CD4-positive, alpha-beta T cell treated with Interleukin-15 for 4 hours (primary cell): ENCODE measurements around the gene NKTR.

Source experiments
- DNase-seq: peaks from one replicate; pipeline ENCODE4 v3.0.0-alpha.2; 2020; ENCODE audit warnings: low spot score

The NKTR gene

DNA sequence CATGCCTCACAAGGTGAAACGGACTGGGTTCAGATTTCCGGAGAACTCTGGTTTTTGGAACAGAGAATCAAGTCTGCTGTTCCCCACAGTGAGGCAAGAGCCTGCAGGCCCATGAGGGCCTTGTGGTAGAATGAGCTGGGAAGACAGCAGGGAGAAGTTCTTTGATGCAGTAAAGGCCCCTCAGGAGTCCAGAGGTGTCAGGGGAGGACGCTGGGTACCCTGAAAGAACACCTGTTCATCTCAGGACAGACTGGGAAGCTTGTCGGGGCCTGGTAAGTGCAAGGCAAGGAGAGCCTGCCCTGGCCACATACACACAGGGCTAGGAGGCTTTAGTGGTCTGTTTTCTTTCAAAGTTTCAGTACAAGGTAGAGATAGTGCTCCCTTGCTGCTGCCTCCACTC, 49.3 kb downstream of the NKTR start:
- no peak for DNase-seq

- no peak for DNase-seq
These were observed 51.0 kb downstream of the NKTR start for GRCh38 chr3:42651248-42652091.

GRCh38 chr3:42652251-42652610, 51.7 kb downstream of the NKTR start:
- DNase-seq, result no peak

DNA sequence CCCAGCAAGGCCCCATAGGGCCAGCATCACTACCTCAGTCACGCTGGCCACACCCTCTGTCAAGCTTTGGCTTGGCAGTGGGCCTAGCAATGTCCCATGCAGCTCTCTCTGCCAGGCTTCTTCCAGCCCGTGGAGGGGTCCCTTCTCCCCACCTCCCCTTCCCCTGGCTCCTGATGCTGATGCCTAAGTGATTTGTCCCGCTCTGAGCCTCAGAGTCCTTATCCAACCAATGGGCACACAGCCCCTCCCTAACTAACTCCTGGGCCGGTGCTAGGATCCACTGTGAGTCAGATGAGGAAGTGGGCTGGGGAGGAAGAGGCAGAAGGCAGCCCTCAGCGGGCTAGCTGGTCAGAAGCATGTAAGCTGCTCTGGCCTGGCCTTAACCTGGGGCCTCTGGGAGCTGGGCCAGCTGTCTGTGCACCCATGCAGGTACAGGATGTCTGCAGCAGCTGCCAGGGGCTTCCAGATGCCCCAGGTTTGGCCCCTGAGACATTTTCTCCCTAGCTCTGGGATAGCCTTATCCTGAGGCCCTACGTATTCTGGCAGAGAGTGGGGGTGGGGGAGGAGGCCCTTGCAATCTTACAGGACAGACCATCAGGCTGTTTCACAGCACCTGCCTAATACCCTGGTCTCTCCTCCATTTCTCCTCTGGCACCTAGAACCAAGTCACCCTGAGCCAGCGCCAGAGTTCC, 52.3 kb downstream of the NKTR start:
- DNase-seq, result no peak

- no peak for DNase-seq
These were observed 52.7 kb downstream of the NKTR start for GRCh38 chr3:42653303-42653559.

- no peak for DNase-seq
These were observed 53.3 kb downstream of the NKTR start, which contains the start of gene ZBTB47 for GRCh38 chr3:42653560-42654330. TSS of gene ZBTB47 (plus strand) at chr3:42653697. CDS start at chr3:42658356, 4,659 bp downstream.

- no peak for DNase-seq
These were observed 54.1 kb downstream of the NKTR start for GRCh38 chr3:42654331-42655201.

DNA sequence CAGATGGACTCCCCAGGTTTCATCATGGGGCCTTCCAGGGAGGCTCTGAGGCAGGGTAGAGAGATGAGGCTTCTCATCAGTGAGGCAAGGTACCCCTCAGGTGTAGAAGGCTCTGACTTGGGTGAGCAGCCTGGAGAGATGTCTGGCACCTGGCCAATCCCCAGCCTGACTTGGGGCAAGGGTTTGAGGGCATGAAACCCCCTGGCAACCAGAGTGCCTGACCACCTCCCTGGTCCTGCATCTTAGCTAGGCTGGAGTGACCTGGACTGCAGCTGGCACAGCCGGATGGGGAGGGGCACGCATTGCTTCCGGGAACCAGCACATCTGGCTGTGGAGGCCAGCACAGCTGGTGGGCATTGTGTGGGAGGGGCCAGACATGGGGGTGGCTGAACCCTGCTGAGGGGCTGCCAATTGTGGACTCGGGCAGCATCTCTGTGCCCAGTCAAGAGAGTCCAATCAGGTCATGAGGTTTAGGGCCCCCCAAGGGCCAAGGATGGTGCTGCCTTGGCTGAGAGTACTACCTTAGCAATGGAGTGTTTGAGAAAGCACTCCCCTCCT, 54.9 kb downstream of the NKTR start:
- no peak for DNase-seq

DNA sequence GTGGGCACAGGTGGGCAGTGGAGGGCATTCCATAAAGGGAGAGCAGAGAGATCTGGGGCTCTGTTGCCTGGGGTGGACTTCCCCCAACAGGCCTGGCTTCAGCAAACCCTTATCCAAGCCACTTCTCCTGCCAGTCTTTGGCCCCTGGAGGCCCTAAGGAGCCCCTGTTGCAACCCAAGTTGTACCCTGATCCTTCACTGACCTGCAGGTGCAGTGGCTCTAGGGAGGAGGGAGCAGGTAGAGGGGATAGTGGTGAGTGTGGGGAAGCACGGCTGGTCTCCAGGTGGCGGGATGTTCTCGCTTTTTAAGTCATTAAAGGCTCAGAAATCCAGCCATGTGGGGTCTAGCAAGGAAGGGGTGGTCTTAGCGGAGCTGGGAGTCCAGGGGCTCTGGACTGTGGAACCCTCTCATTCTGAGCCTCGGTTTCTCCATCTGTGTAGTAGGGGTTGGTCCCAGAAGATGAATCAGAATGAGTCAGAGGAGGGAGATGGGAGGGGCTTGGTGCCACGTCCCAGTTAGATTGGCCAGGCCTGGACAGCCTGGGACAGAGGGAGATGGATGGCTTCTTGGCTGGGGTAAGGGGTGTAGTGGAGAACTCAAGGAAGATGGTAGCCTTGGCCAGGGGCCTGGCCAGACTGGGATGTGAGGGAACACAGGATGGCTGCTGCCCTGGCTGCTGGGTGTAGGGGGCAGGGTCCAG, 55.6 kb downstream of the NKTR start:
- DNase-seq, result no peak

DNA sequence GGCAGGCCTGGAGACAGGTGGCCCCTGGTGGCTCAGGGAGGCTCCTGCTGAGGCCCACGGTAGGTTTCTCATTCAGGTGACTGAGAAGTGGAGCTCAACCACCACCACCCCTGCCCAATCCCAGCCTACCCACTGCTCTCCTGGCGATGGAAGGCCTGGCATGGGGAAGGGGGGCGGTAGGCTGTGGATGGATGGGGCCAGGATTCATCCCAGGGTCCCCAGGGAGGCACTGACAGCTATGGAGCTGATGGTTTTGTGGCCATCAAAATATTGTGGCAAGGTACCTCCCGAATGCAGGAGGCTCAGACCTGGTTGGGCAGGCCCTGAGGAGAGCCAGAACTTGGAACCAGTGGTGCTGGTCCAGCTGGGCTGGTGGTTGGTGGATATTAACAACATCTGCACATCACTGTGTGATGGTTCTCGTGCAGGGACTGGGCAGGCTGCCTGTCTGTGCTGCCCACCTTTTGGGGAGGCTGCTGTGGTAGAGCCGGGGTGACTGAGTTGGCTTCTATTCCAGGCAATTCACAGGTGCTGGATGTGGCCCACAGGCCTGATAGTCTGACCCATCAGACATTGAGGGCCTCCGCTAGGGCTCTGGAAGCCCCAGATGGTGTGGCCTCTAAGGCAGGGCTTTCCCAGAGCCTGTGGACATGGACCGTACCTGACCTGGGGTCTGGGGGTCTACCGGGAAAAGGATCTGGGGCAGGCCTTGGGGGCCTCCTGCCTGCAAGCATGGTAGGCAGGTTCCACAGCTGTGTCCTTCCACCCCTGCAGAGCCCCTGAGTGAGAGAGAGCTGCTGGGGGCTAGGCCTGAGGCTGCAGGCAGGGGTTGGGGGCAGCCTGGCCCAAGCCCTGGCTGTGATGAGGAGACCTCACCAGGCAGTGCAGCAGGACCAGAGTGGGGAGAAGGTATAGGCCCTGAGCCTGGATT, 56.5 kb downstream of the NKTR start:
- no peak for DNase-seq

DNA sequence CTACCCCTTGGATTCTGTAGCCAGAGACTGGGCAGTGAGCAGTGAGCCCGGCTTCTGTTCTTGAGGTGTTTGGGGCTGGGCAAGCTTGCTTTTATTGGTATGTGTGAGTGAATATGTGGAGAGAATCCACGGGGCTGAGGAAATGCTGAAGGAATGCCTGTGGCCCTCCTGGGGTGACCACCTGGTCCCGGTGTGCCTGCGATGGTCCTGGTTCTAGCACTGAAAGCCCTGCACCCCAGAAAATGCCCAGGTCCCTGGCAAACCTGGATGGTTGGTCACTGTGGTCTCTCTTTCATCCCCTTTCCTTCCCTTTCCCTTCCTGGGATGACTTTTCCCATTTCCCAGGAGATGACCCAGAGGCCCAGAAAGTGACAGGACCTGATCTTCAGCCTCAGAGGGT, 57.2 kb downstream of the NKTR start:
- no peak for DNase-seq

DNA sequence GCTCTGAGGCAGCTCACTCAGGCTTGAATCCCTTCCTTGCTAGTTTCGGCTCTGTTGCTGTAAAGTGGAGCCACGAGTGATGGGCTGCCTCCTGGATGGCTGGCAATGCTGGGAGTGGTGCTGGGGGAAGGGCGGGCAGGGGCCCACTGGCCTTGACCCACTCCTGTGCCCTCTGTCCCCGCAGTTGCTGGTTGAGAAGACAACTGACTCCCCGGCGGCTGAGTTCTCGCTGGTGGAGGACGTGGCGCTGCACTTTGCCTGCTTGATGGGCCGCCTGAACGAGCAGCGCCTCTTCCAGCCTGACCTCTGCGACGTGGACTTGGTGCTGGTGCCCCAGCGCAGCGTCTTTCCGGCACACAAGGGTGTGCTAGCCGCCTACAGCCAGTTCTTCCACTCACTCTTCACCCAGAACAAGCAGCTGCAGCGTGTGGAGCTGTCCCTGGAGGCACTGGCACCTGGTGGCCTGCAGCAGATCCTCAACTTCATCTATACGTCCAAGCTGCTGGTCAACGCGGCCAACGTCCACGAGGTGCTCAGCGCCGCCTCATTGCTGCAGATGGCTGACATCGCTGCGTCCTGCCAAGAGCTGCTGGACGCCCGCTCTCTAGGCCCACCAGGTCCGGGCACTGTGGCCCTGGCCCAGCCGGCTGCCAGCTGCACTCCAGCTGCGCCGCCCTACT, 57.7 kb downstream of the NKTR start:
- no peak for DNase-seq

DNA sequence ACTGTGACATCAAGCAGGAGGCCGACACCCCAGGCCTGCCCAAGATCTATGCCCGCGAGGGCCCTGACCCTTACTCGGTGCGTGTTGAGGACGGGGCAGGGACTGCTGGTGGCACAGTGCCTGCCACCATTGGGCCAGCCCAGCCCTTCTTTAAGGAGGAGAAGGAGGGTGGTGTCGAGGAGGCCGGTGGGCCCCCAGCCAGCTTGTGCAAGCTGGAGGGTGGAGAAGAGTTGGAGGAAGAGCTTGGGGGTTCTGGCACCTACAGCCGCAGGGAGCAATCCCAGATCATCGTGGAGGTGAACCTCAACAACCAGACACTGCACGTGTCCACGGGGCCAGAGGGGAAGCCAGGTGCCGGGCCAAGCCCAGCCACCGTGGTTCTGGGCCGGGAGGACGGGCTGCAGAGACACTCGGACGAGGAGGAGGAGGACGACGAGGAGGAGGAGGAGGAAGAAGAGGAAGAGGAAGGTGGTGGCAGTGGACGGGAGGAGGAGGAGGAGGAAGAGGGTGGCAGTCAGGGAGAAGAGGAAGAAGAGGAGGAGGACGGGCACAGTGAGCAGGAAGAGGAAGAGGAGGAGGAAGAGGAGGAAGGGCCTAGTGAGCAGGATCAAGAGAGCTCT, 58.4 kb downstream of the NKTR start:
- no peak for DNase-seq

- no peak for DNase-seq
These were observed 59.1 kb downstream of the NKTR start for GRCh38 chr3:42659451-42660130.

- DNase-seq, result no peak
These were observed 59.7 kb downstream of the NKTR start for GRCh38 chr3:42660131-42660715.

GRCh38 chr3:42660898-42661297, 60.4 kb downstream of the NKTR start:
- DNase-seq, result no peak

DNA sequence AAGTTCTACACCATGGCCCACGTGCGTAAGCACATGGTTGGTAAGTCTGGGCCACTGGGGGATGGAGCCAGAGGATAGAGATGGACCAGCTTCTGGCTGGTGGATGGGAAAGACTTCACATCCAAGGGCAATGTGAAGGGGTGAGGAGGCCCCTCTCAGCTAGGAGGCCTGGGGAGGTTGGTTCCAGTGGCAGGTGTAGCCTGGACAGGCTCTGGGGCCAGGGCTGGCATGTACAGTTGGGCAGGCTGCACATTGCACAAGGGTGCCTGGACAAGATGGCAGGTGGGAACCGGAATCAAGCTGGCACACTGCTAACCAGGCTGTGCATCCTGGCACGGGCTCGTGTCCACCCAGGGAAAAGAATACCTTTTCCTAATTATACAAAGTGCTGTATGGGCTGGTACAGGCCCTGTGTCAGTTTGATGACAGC, 61.1 kb downstream of the NKTR start:
- DNase-seq, result no peak
